K562 (cell line): ENCODE measurements around the gene TRMT112. TPM values are rescaled to one million over a fixed set of nuclear protein-coding genes. Genes with fewer than 3 reads are reported as not detected.
A peak's percentile ranks its signal among the peaks of the same experiment; 100 is the strongest.

Experiments
- EP300 ChIP-seq: IDR thresholded peaks from 2 replicates; pipeline ENCODE4 v1.6.1; 2012; ENCODE audit warnings: low read length, improper control_type of control experiment
- ESRRA ChIP-seq: fragments of 450-650 bp; IDR thresholded peaks from 2 replicates; pipeline ENCODE4 v1.6.1; 2014; ENCODE audit warnings: low read depth, mild to moderate bottlenecking, moderate library complexity, borderline replicate concordance
- ESRRB ChIP-seq: fragments of 250-450 bp; sonication (Bioruptor Pico); IDR thresholded peaks from 2 replicates; pipeline ENCODE4 v1.5.0; 2020; ENCODE audit warnings: mild to moderate bottlenecking, moderate library complexity, borderline replicate concordance
- L3MBTL2 ChIP-seq: fragments of 450-650 bp; IDR thresholded peaks from 2 replicates; pipeline ENCODE4 v1.6.1; 2016; ENCODE audit warnings: mild to moderate bottlenecking, moderate library complexity
- MBD2 ChIP-seq: sonication (generic); IDR thresholded peaks from 2 replicates; pipeline ENCODE4 v1.6.1; 2016; ENCODE audit warnings: low read depth, borderline replicate concordance
- PATZ1 ChIP-seq: fragments of 250-450 bp; sonication (Bioruptor Pico); IDR thresholded peaks from 2 replicates; pipeline ENCODE4 v1.5.0; 2020; ENCODE audit warnings: mild to moderate bottlenecking, borderline replicate concordance
- PHTF2 ChIP-seq: fragments of 250-450 bp; sonication (Bioruptor Pico); IDR thresholded peaks from 2 replicates; pipeline ENCODE4 v1.5.0; 2021; ENCODE audit warnings: mild to moderate bottlenecking
- POLR2G ChIP-seq: fragments of 200-400 bp; formaldehyde crosslinking; IDR thresholded peaks from 2 replicates; pipeline ENCODE4 v1.6.1; 2017; ENCODE audit warnings: low read depth, mild to moderate bottlenecking, antibody characterized with exemption, low read length, moderate library complexity
- RAD21 ChIP-seq, 2 experiments: fragments of 250-450 bp in 1 of 2; fragments of 450-650 bp in 1 of 2; sonication (Bioruptor Pico) in 1 of 2; formaldehyde crosslinking in 1 of 2; IDR thresholded peaks in 1 of 2; conservative IDR thresholded peaks in 1 of 2; 2 replicates each; pipeline versions ENCODE4 v1.4.0 to v1.8.0; 2020 to 2022; ENCODE audit warnings: mild to moderate bottlenecking in 2 of 2, moderate library complexity in 1 of 2
- SAP30 ChIP-seq: fragments of 200-600 bp; sonication (generic); IDR thresholded peaks from 2 replicates; pipeline ENCODE4 v1.6.1; 2012; ENCODE audit warnings: borderline replicate concordance, low read depth, mild to moderate bottlenecking, moderate library complexity, low read length, control low read depth, inconsistent platforms; ENCODE audit not compliant: insufficient read depth, poor library complexity, severe bottlenecking
- TBL1XR1 ChIP-seq, 2 experiments: IDR thresholded peaks; 2 replicates each; pipeline ENCODE4 v1.6.1; 2012; ENCODE audit warnings: improper control_type of control experiment in 2 of 2, low read length in 2 of 2, mild to moderate bottlenecking in 1 of 2
- TCF7 ChIP-seq: sonication (generic); IDR thresholded peaks from 2 replicates; pipeline ENCODE4 v1.6.1; 2016; ENCODE audit warnings: antibody characterized with exemption, borderline replicate concordance
- ZNF212 ChIP-seq: fragments of 450-650 bp; formaldehyde crosslinking; IDR thresholded peaks from 2 replicates; pipeline ENCODE4 v1.4.0; 2020; ENCODE audit warnings: mild to moderate bottlenecking
- ZNF280A ChIP-seq: fragments of 450-650 bp; IDR thresholded peaks from 2 replicates; pipeline ENCODE4 v1.6.1; 2018; ENCODE audit warnings: mild to moderate bottlenecking, low read depth; ENCODE audit not compliant: partially characterized antibody
- polyA plus RNA-seq, 8 experiments: library from polyadenylated mRNA; depleted of rRNA in 4 of 8; stranded (reverse) in 5 of 8; unstranded in 3 of 8; fragments of >200 nt; fragmentation: Nextera tagmentation in 2 of 8; fragmentation: Illumina TruSeq in 1 of 8; extraction: Ambion mirVana in 2 of 8; extraction: Trizol in 1 of 8; gene quantifications; 2 replicates each; pipeline versions ENCODE4 v1.2.1 to v1.2.3, GENCODE V29; 2011 to 2014; ENCODE audit warnings: inconsistent platforms in 1 of 8, missing spikeins in 1 of 8
- total RNA-seq, 7 experiments: library from RNA; depleted of rRNA in 6 of 7; stranded (reverse); fragments of >200 nt in 6 of 7; fragmentation: Illumina TruSeq in 2 of 7; extraction: Trizol in 2 of 7; gene quantifications; 2 replicates each; pipeline versions ENCODE4 v1.2.1 to v1.2.3, GENCODE V29; 2011 to 2021; ENCODE audit warnings: low replicate concordance in 1 of 7
- TF ChIP-seq, protein P1 (sequence below): sonication (generic); IDR thresholded peaks from 2 replicates; pipeline ENCODE4 v1.6.1; 2016
- TF ChIP-seq, protein P2 (sequence below): sonication (generic); formaldehyde crosslinking; IDR thresholded peaks from 2 replicates; pipeline ENCODE4 v1.5.0; 2020; ENCODE audit warnings: missing genetic modification reagents
- TF ChIP-seq, protein P3 (sequence below), 2 experiments: fragments of 250-450 bp in 1 of 2; fragments of 450-650 bp in 1 of 2; sonication (Bioruptor Pico) in 1 of 2; IDR thresholded peaks; 2 replicates each; pipeline versions ENCODE4 v1.6.1 to v1.8.0; 2016 to 2021; ENCODE audit warnings: mild to moderate bottlenecking in 2 of 2, moderate library complexity in 2 of 2, missing compliant biosample characterization in 1 of 2, missing genetic modification characterization in 1 of 2
- TF ChIP-seq, protein P4 (sequence below): IDR thresholded peaks from 2 replicates; pipeline ENCODE4 v1.6.1; 2012; ENCODE audit warnings: low read depth, low read length, improper control_type of control experiment, borderline replicate concordance

Gene TRMT112
- total and polyA plus RNA-seq, 9 of the 15 experiments (the other 6 are each of a cell fraction or from before 2014, with no cell fraction given) = 162 to 444 (median 300) TPM

DNA sequence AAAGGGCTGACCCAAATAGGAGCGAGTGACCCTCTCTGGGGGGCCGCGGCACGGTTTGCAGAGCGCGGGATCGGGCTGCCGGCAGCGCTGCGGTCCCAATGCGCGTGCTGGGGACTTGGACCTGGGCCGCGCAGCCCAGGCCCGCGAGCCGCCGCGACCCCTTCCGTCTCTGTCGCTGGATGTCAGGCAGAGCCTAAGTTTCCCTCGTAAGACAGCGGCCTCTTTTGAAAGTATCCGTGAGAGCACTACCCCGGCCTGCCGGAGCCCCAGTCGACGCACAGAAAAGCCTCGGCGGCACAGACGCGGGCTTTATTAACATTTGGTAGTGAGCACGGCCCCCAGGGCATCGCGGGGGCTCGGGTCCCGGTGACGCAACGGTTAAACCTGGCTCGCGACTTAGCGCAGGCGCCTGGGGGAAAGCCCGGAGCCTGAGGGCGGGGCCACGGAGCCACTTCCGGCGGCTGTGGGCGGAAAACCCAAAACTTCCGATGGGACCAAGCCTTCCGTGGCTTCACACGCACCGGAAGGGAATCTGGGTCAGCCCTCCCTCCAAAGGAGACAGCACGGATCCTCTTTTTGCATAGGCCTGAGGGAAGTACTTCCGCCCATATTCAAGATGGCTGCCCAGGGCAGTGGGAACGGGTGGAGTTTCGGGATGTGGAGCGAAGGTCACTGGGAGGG lies 47.7 kb downstream of the TRMT112 start (continued):
- no peak for TF ChIP-seq PATZ1 (CRISPR knock-in tag)
- TF ChIP-seq, protein P1, sequence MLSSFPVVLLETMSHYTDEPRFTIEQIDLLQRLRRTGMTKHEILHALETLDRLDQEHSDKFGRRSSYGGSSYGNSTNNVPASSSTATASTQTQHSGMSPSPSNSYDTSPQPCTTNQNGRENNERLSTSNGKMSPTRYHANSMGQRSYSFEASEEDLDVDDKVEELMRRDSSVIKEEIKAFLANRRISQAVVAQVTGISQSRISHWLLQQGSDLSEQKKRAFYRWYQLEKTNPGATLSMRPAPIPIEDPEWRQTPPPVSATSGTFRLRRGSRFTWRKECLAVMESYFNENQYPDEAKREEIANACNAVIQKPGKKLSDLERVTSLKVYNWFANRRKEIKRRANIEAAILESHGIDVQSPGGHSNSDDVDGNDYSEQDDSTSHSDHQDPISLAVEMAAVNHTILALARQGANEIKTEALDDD = 0 out of 2 replicates have a peak, but pooled peaks have one; percentile 11
- TF ChIP-seq L3MBTL2 = peak; percentile 63; the same call in 1 of the 2 replicates
- TF ChIP-seq ZNF212 (CRISPR knock-in tag) = no peak
- TF ChIP-seq, protein P2, sequence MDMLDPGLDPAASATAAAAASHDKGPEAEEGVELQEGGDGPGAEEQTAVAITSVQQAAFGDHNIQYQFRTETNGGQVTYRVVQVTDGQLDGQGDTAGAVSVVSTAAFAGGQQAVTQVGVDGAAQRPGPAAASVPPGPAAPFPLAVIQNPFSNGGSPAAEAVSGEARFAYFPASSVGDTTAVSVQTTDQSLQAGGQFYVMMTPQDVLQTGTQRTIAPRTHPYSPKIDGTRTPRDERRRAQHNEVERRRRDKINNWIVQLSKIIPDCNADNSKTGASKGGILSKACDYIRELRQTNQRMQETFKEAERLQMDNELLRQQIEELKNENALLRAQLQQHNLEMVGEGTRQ (CRISPR knock-in tag) = no peak
- peak; percentile 19 to 21; a peak in 2 of 4 replicates for TF ChIP-seq RAD21 (CRISPR knock-in tag; conservative IDR thresholded peaks at IDR 0.05 in 1 of 2, IDR thresholded peaks at IDR 0.05 in 1 of 2)
- peak in 1 of 2 experiments; percentile 52; a peak in 1 of 4 replicates for TF ChIP-seq TBL1XR1 (IDR thresholded peaks at IDR 0.05; ENCODE audit: low read length in 2 of 2)
- TF ChIP-seq, protein P3, sequence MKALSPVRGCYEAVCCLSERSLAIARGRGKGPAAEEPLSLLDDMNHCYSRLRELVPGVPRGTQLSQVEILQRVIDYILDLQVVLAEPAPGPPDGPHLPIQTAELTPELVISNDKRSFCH (CRISPR knock-in tag; IDR thresholded peaks at IDR 0.05) = no peak
- TF ChIP-seq, protein P3 (tag; IDR thresholded peaks at IDR 0.05) = no peak; the same call in 1 of the 2 replicates
- TF ChIP-seq POLR2G = peak; percentile 91
- TF ChIP-seq, protein P4, sequence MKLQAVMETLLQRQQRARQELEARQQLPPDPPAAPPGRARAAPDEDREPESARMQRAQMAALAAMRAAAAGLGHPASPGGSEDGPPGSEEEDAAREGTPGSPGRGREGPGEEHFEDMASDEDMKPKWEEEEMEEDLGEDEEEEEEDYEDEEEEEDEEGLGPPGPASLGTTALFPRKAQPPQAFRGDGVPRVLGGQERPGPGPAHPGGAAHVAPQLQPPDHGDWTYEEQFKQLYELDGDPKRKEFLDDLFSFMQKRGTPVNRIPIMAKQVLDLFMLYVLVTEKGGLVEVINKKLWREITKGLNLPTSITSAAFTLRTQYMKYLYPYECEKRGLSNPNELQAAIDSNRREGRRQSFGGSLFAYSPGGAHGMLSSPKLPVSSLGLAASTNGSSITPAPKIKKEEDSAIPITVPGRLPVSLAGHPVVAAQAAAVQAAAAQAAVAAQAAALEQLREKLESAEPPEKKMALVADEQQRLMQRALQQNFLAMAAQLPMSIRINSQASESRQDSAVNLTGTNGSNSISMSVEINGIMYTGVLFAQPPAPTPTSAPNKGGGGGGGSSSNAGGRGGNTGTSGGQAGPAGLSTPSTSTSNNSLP = peak; percentile 49; the same call in 1 of the 2 replicates
- no peak for TF ChIP-seq ZNF280A
- TF ChIP-seq SAP30 = no peak
- TF ChIP-seq PHTF2 (CRISPR knock-in tag) = no peak
- peak; percentile 26; the same call in 1 of the 2 replicates for TF ChIP-seq EP300
- TF ChIP-seq ESRRB (CRISPR knock-in tag) = no peak
- TF ChIP-seq ESRRA = peak; percentile 97
- TF ChIP-seq TCF7 = peak; percentile 47; the same call in 1 of the 2 replicates
- peak; percentile 92 for TF ChIP-seq MBD2
